Gastroesophageal sphincter (tissue), 4 donors: Measurements from ENCODE around the gene ZZZ3. TPM values are rescaled to one million over a fixed set of nuclear protein-coding genes. Genes with fewer than 3 reads are reported as not detected.
"Not testable (repeated sequence)": the region's sequence is repeated elsewhere in the genome, so short reads cannot be mapped to it uniquely, and the experiment has no call there.

Experiments used
- ATAC-seq: fragments of 150-250 bp; one replicate; pipeline ENCODE4 v1.9.1; 2016; ENCODE audit warnings: mild to moderate bottlenecking, moderate library complexity
- H3K27ac ChIP-seq, 4 donors: fragments of 200-600 bp; sonication (generic) in 3 of 4; 1 replicate in 3 of 4; 2 replicates in 1 of 4; pipeline ENCODE4 v1.5.1; 2016 to 2019
- H3K27me3 ChIP-seq: fragments of 200-600 bp; sonication (generic); one replicate; pipeline ENCODE4 v1.5.1; 2019
- H3K36me3 ChIP-seq, 2 donors: fragments of 200-600 bp; sonication (generic); one replicate each; pipeline ENCODE4 v1.5.1; 2019; ENCODE audit warnings: control low read depth in 1 of 2
- H3K4me1 ChIP-seq, 3 donors: fragments of 200-600 bp; sonication (generic); 1 replicate in 2 of 3; 2 replicates in 1 of 3; pipeline ENCODE4 v1.5.1; 2016 to 2019; ENCODE audit warnings: control low read depth in 2 of 3
- H3K4me3 ChIP-seq, 2 donors: fragments of 200-600 bp; sonication (generic); one replicate each; pipeline ENCODE4 v1.5.1; 2019; ENCODE audit warnings: mild to moderate bottlenecking in 1 of 2, moderate library complexity in 1 of 2
- H3K9me3 ChIP-seq, 3 donors: fragments of 200-600 bp; sonication (generic); one replicate each; pipeline ENCODE4 v1.5.1; 2017 to 2019; ENCODE audit warnings: control low read depth in 2 of 3
- CTCF ChIP-seq, 4 experiments: fragments of 200-600 bp in 2 of 4; fragments of 450-650 bp in 2 of 4; sonication (generic) in 1 of 4; IDR thresholded peaks; one replicate each; pipeline ENCODE4 v1.5.1; 2017 to 2019; ENCODE audit warnings: antibody characterized with exemption in 4 of 4, mild to moderate bottlenecking in 2 of 4, moderate library complexity in 2 of 4
- EP300 ChIP-seq: sonication (generic); formaldehyde crosslinking; IDR thresholded peaks from one replicate; pipeline ENCODE4 v1.6.1; 2017; ENCODE audit warnings: antibody characterized with exemption, mild to moderate bottlenecking
- POLR2A ChIP-seq, 2 donors: fragments of 450-650 bp; IDR thresholded peaks; one replicate each; pipeline ENCODE4 v1.6.1; 2017; ENCODE audit warnings: antibody characterized with exemption in 2 of 2, mild to moderate bottlenecking in 2 of 2, moderate library complexity in 1 of 2
- POLR2AphosphoS5 ChIP-seq: sonication (generic); formaldehyde crosslinking; IDR thresholded peaks from one replicate; pipeline ENCODE4 v1.6.1; 2017; ENCODE audit warnings: antibody characterized with exemption
- WGBS, 2 donors: methylation state at CpG; one replicate each; pipeline ENCODE4 v1.1.5; 2018; ENCODE audit warnings: low coverage in 1 of 2; 5-methylcytosine and 5-hydroxymethylcytosine counted together
- total RNA-seq, 4 donors: library from RNA; depleted of rRNA; stranded (reverse); fragments of >200 nt; gene quantifications; one replicate each; pipeline ENCODE4 v1.1.0, GENCODE V29; 2016

Gene ZZZ3
- total RNA-seq, 4 donors from 2014 or later, result 38.2 to 79.7 (median 53.5) TPM

DNA sequence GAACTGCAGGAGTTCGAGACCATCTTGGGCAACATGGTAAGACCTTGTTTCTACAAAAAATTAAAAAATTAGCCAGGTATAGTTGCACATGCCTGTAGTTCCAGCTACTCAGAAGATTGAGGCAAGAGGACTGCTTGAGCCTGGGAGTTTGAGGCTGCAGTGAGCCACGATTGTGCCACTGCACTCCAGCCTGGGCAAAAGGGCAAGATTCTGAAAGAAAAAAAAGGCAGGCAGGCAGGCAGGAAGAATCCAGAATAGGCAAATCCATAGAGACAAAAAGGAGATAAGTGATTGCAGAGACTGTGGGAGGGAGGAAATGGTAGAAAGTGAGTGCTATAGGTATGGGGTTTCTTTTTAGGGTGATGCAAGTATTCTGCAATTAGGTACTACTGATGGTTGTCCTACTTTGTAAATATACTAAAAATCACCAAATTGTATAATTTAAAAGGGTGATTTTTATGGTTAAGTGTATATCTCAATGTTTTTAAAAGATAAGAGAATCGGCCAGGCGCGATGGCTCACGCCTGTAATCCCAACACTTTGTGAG is 29.4 kb downstream of the ZZZ3 start:
- Histone ChIP-seq H3K36me3 (peaks cover 0 to 9% of the 10 kb centered on the region in 2 donors), H3K4me1 (no peaks in the 10 kb centered on the region), H3K9me3 (peaks cover 0 to 19% (median 0%) of the 10 kb centered on the region in 3 donors), H3K27ac (no peak overlapping the region), H3K4me3 (no peak overlapping the region), H3K27me3 (no peaks in the 10 kb centered on the region)
- no peak for TF ChIP-seq CTCF (IDR thresholded peaks at IDR 0.05)
- TF ChIP-seq POLR2A (IDR thresholded peaks at IDR 0.05), result no peak
- no peak for TF ChIP-seq POLR2AphosphoS5
- no peak for TF ChIP-seq EP300
- WGBS, 2 donors, result 81 to 87% methylated on average over 6 of the region's 6 CpGs
- ATAC-seq, result no peak

DNA sequence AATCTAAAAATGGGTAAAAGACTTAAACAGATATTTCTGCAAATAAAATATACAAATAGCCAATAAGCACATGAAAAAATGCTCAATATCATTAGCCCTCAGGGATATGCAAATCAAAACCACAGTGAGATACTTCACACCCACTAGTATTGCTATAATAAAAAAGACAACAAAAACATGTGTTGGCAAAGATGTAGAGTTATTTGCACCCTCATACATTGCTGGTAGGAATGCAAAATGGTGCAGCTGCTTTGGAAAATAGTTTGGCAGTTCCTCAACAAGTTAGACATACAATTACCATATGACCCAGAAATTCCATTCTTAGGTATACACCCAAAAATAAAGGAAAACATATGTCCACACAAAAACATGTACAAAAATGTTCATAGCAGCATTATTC is 30.2 kb downstream of the ZZZ3 start:
- TF ChIP-seq CTCF (IDR thresholded peaks at IDR 0.05) (no peak), POLR2AphosphoS5 (no peak), EP300 (no peak), POLR2A (IDR thresholded peaks at IDR 0.05) (no peak)
- H3K27me3 ChIP-seq, result no peaks in the 10 kb centered on the region
- H3K27ac ChIP-seq, result no peak overlapping the region
- H3K9me3 ChIP-seq, result peaks cover 0 to 19% (median 0%) of the 10 kb centered on the region in 3 donors
- H3K4me3 ChIP-seq, result no peak overlapping the region
- peaks cover 0 to 10% of the 10 kb centered on the region in 2 donors for H3K36me3 ChIP-seq
- H3K4me1 ChIP-seq, result no peaks in the 10 kb centered on the region
- no peak for ATAC-seq

- peaks cover 0 to 27% of the 10 kb centered on the region in 2 donors for H3K36me3 ChIP-seq
- 94 to 100% methylated on average over 2 of the region's 2 CpGs for WGBS, 2 donors
- no peaks in the 10 kb centered on the region for H3K4me1 ChIP-seq
- no peaks in the 10 kb centered on the region for H3K27me3 ChIP-seq
- no peak for ATAC-seq
- H3K27ac ChIP-seq, result no peak overlapping the region
- H3K9me3 ChIP-seq, result peaks cover 0 to 19% (median 0%) of the 10 kb centered on the region in 3 donors
- H3K4me3 ChIP-seq, result no peak overlapping the region
- no peak for TF ChIP-seq EP300
Observed at GRCh38 chr1:77649127-77649526, 33.3 kb downstream of the ZZZ3 start.

DNA sequence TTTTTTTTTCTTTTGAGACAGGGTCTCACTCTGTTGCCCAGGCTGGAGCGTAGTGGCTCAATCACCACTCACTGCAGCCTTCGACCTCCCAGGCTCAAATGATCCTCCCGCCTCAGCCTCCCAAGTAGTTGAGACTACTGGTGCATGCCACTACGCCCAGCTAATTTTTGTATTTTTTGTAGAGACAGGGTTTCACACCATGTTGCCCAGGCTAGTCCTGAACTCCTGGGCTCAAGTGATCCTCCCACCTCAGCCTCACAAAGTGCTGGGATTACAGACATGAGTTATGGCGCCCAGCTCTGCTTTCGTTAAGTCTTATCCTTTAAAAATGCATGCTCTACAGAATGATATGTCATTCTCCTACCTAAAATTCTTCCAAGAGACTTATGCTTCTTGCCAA is 36.2 kb downstream of the ZZZ3 start:
- H3K4me1 ChIP-seq, ATAC-seq, H3K27ac ChIP-seq, H3K4me3 ChIP-seq, H3K27me3 ChIP-seq: not testable (repeated sequence)
- Histone ChIP-seq H3K36me3 (peaks cover 0 to 29% of the 10 kb centered on the region in 2 donors), H3K9me3 (peaks cover 0 to 19% (median 0%) of the 10 kb centered on the region in 3 donors)
- 93 to 100% methylated on average over 5 to 6 of the region's 6 CpGs for WGBS, 2 donors

GRCh38 chr1:77643456-77643855 is 39.0 kb downstream of the ZZZ3 start:
- WGBS, 2 donors, result 100% methylated on average over 2 of the region's 2 CpGs
- Histone ChIP-seq H3K27ac (no peak overlapping the region), H3K4me3 (no peak overlapping the region), H3K27me3 (no peaks in the 10 kb centered on the region), H3K36me3 (peaks cover 0 to 35% of the 10 kb centered on the region in 2 donors), H3K9me3 (peaks cover 0 to under 1% (median 0%) of the 10 kb centered on the region in 3 donors), H3K4me1 (peaks cover 0 to 8% (median 0%) of the 10 kb centered on the region in 3 donors)
- ATAC-seq, result no peak
- no peak for TF ChIP-seq POLR2AphosphoS5
- TF ChIP-seq CTCF (IDR thresholded peaks at IDR 0.05), result no peak
- no peak for TF ChIP-seq POLR2A (IDR thresholded peaks at IDR 0.05)
- TF ChIP-seq EP300, result no peak

DNA sequence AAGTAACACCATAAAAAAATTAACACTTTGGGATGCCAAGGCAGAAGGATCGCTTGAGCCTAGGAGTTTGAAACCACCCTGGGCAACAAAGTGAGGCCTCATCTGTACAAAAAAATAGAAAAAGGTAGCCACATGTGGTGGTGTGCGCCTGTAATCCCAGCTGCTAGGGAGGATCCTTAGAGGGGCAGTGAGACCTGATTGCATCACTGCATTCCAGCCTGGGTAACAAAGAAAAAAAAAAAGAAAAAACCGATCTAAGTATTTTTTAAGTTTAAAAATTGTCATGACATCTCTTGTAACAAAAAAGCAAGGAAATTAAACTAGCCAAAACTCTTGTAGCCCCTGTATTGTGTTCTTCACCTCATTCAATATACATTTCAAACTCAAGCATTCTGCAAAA is 39.5 kb downstream of the ZZZ3 start:
- 92 to 100% methylated on average over 2 to 3 of the region's 3 CpGs for whole genome bisulfite sequencing, 2 donors

More for the DNA sequence above, 39.5 kb downstream of the ZZZ3 start:
- Histone ChIP-seq H3K27ac (no peak overlapping the region), H3K4me3 (no peak overlapping the region), H3K36me3 (peaks cover 0 to 30% of the 10 kb centered on the region in 2 donors), H3K27me3 (no peaks in the 10 kb centered on the region), H3K9me3 (no peaks in the 10 kb centered on the region), H3K4me1 (peaks cover 0 to 13% (median 0%) of the 10 kb centered on the region in 3 donors)
- TF ChIP-seq POLR2A (IDR thresholded peaks at IDR 0.05) (no peak), EP300 (no peak), CTCF (IDR thresholded peaks at IDR 0.05) (no peak), POLR2AphosphoS5 (no peak)
- ATAC-seq, result no peak
